GM12878 (cell line): ENCODE measurements around the gene NFS1. TPM values are rescaled to one million over a fixed set of nuclear protein-coding genes. Genes with fewer than 3 reads are reported as not detected.

ENCODE experiments used
- ATAC-seq: fragments of 200-7000 bp; cut with Tn5 transposase; 3 replicates; pipeline ENCODE4 v1.9.1; 2020; ENCODE audit warnings: mild to moderate bottlenecking, moderate library complexity
- BruUV-seq: library from RNA; stranded (reverse); fragments of 400-500 nt; replicated peaks from 2 replicates; lab custom pipeline; 2021; lab: Mats Ljungman, UMichigan
- CTCF ChIA-PET: fragments of 300-600 bp; sonication (Branson Sonifier 250); formaldehyde crosslinking; extraction: SDS; loops from one replicate; lab custom pipeline; 2021; ENCODE audit warnings: inconsistent platforms; lab: Yijun Ruan, JAX
- POLR2A ChIA-PET: fragments of 350-600 bp; formaldehyde crosslinking; extraction: SDS; loops from one replicate; lab custom pipeline; 2021; ENCODE audit warnings: inconsistent platforms; lab: Charles Lee
- RAD21 ChIA-PET: fragments of 300-600 bp; sonication (Branson Sonifier 250); formaldehyde crosslinking; loops from one replicate; lab custom pipeline; 2023; ENCODE audit warnings: antibody characterized with exemption; ENCODE audit not compliant: unreplicated experiment; lab: Charles Lee
- SMC1A ChIA-PET: fragments of 300-600 bp; sonication (Branson Sonifier 250); formaldehyde crosslinking; loops from one replicate; lab custom pipeline; 2023; ENCODE audit not compliant: unreplicated experiment, uncharacterized antibody; lab: Charles Lee
- DNase-seq: peaks from one replicate; pipeline ENCODE4 v3.0.0-alpha.2; 2011; ENCODE audit warnings: low read depth, low spot score
- FAIRE-seq: peaks from 3 replicates; lab custom pipeline; 2011; peaks lifted over from hg19 to GRCh38; lab: Jason Lieb, UNC
- H2AFZ ChIP-seq: 2 replicates; pipeline ENCODE4 v1.6.0; 2011; ENCODE audit warnings: low read depth, low read length, control low read depth; ENCODE audit not compliant: control insufficient read depth
- H3K27ac ChIP-seq: 2 replicates; pipeline ENCODE4 v1.5.1; 2011; ENCODE audit warnings: control low read depth; ENCODE audit not compliant: control insufficient read depth, insufficient read depth
- H3K27me3 ChIP-seq, 2 experiments: replicated peaks in 1 of 2; 2 replicates each; pipeline versions ENCODE4 v1.6.0 to v1.6.1; 2011; ENCODE audit warnings: low read length in 1 of 2; ENCODE audit not compliant: control insufficient read depth in 2 of 2, insufficient read depth in 2 of 2
- H3K36me3 ChIP-seq, 2 experiments: 2 replicates each; pipeline ENCODE4 v1.5.1; 2011; ENCODE audit warnings: low read length in 1 of 2; ENCODE audit not compliant: control insufficient read depth in 2 of 2, insufficient read depth in 2 of 2
- H3K4me1 ChIP-seq: 2 replicates; pipeline ENCODE4 v1.6.1; 2011; ENCODE audit warnings: mild to moderate bottlenecking, low read length, moderate library complexity, mixed read lengths; ENCODE audit not compliant: control insufficient read depth, insufficient read depth
- H3K4me2 ChIP-seq: 2 replicates; pipeline ENCODE4 v1.6.0; 2011; ENCODE audit warnings: control low read depth; ENCODE audit not compliant: control insufficient read depth, insufficient read depth
- H3K4me3 ChIP-seq: fragments of 200-600 bp; sonication (generic); 2 replicates; pipeline ENCODE4 v1.5.1; 2016
- H3K79me2 ChIP-seq: 2 replicates; pipeline ENCODE4 v1.6.0; 2011; ENCODE audit warnings: low read length; ENCODE audit not compliant: control insufficient read depth, insufficient read depth
- H3K9ac ChIP-seq: 2 replicates; pipeline ENCODE4 v1.8.0; 2011; ENCODE audit warnings: low read length, control low read depth, mixed read lengths; ENCODE audit not compliant: control insufficient read depth, insufficient read depth
- H3K9me3 ChIP-seq: replicated peaks from 3 replicates; pipeline ENCODE4 v1.5.1; 2011; ENCODE audit warnings: mild to moderate bottlenecking, low read length; ENCODE audit not compliant: control insufficient read depth, insufficient read depth
- H4K20me1 ChIP-seq: 2 replicates; pipeline ENCODE4 v1.6.0; 2011; ENCODE audit not compliant: control insufficient read depth, insufficient read depth
- BMI1 ChIP-seq: fragments of 450-650 bp; IDR thresholded peaks from 2 replicates; pipeline ENCODE4 v1.6.1; 2016; ENCODE audit warnings: mild to moderate bottlenecking, moderate library complexity, borderline replicate concordance
- IRF4 ChIP-seq: IDR thresholded peaks from 2 replicates; pipeline ENCODE4 v1.6.1; 2011; ENCODE audit warnings: low read depth, low read length
- JUND ChIP-seq: IDR thresholded peaks from 2 replicates; pipeline ENCODE4 v1.6.1; 2012; ENCODE audit warnings: low read depth, mild to moderate bottlenecking, low read length, improper control_type of control experiment, moderate library complexity
- NBN ChIP-seq: fragments of 450-650 bp; IDR thresholded peaks from 2 replicates; pipeline ENCODE4 v1.6.1; 2016
- POLR2A ChIP-seq: IDR thresholded peaks from 2 replicates; pipeline ENCODE4 v1.6.1; 2011; ENCODE audit warnings: low read depth, mild to moderate bottlenecking, low read length
- SREBF1 ChIP-seq: IDR thresholded peaks from 2 replicates; pipeline ENCODE4 v1.6.1; 2012; ENCODE audit warnings: mild to moderate bottlenecking, low read length
- ZNF384 ChIP-seq: IDR thresholded peaks from 2 replicates; pipeline ENCODE4 v1.6.1; 2012; ENCODE audit warnings: low read depth, mild to moderate bottlenecking, low read length, improper control_type of control experiment, borderline replicate concordance
- WGBS: methylation state at CpG from one replicate; pipeline ENCODE4 v1.1.6; 2016; ENCODE audit warnings: low lambda C conversion rate; ENCODE audit not compliant: insufficient replicate concordance, insufficient coverage; ENCODE audit errors: missing lambda C conversion rate; 5-methylcytosine and 5-hydroxymethylcytosine counted together
- in situ Hi-C: fragments of 300-500 bp; cut with MboI; formaldehyde crosslinking; loops from 9 replicates; pipeline ENCODE4 v1.14.3; 2018; ENCODE audit warnings: mixed read lengths
- intact Hi-C: fragments of 100-400 bp; cut with micrococcal nuclease; formaldehyde crosslinking; loops from one replicate; pipeline ENCODE4 v1.14.2; 2022; ENCODE audit not compliant: unreplicated experiment
- polyA plus RNA-seq, 11 experiments: library from polyadenylated mRNA; depleted of rRNA in 4 of 11; unstranded in 6 of 11; stranded (reverse) in 5 of 11; fragments of >200 nt; fragmentation: Nextera tagmentation in 4 of 11; fragmentation: Illumina TruSeq in 1 of 11; extraction: Ambion mirVana in 4 of 11; extraction: Trizol in 1 of 11; gene quantifications; 1 replicate in 1 of 11; 2 replicates in 10 of 11; pipeline versions ENCODE4 v1.2.1 to v1.2.3, GENCODE V29; 2011 to 2016; ENCODE audit warnings: inconsistent platforms in 2 of 11, missing spikeins in 2 of 11, low read depth in 1 of 11
- total RNA-seq, 4 experiments: library from RNA; depleted of rRNA in 3 of 4; stranded (reverse); fragments of >200 nt in 3 of 4; fragmentation: Illumina TruSeq in 1 of 4; extraction: Trizol in 1 of 4; gene quantifications; 2 replicates each; pipeline versions ENCODE4 v1.2.1 to v1.2.3, GENCODE V29; 2013 to 2021

NFS1 gene
- total and polyA plus RNA-seq, 10 of the 15 experiments (the other 5 are each of a cell fraction or from before 2014, with no cell fraction given): 9.2 to 74.1 (median 38.6) TPM

- ChIA-PET POLR2A (interaction anchor here (0.8 to 1.8 kb wide), 2 partner anchors 10 to 102 kb away, joined by 3 to 6 read pairs; no protein-coding TSS in a partner anchor), SMC1A (interaction anchor here (1.7 kb wide), 1 partner anchor 9 kb away, joined by 3 read pairs; no protein-coding TSS in a partner anchor)
Observed at GRCh38 chr20:35721621-35722020, 22.5 kb upstream of the NFS1 start.

GRCh38 chr20:35721219-35721618 is 22.1 kb upstream of the NFS1 start:
- BruUV-seq: TSS peak; percentile 15
- ChIA-PET RAD21 (no interaction called here), CTCF (interaction anchor here (0.5 kb wide), 1 partner anchor 195 kb away, joined by 5 read pairs; no protein-coding TSS in a partner anchor), SMC1A (interaction anchor here (1.7 to 1.9 kb wide), 2 partner anchors 9 to 22 kb away, joined by 3 to 5 read pairs; no protein-coding TSS in a partner anchor), POLR2A (interaction anchor here (1.8 kb wide), 1 partner anchor 102 kb away, joined by 6 read pairs; no protein-coding TSS in a partner anchor)
- ATAC-seq: no peak
- FAIRE-seq: no peak
- Histone ChIP-seq H3K4me1 (no peaks in the 10 kb centered on the region; the same call in 1 of the 2 replicates), H3K9me3 (no peaks in the 10 kb centered on the region), H2AFZ (no peak overlapping the region), H4K20me1 (peaks cover 11% of the 10 kb centered on the region), H3K4me2 (no peak overlapping the region), H3K36me3 (peaks cover 29 to 52% of the 10 kb centered on the region in 2 experiments), H3K4me3 (no peak overlapping the region)
- WGBS: 100% methylated on average over 3 of the region's 3 CpGs
- TF ChIP-seq IRF4 (no peak), SREBF1 (no peak), JUND (no peak)
- TF ChIP-seq, all 136 proteins: peak for 0
- no peak overlapping the region for H3K9ac ChIP-seq
- intact Hi-C loops (no loop called here), in situ Hi-C loops (no loop called here)
- no peaks in the 10 kb centered on the region for H3K27me3 ChIP-seq
- DNase-seq: no peak
- peaks cover 40% of the 10 kb centered on the region for H3K79me2 ChIP-seq
- H3K27ac ChIP-seq: no peak overlapping the region

More at GRCh38 chr20:35721621-35722020, 22.5 kb upstream of the NFS1 start:
- Histone ChIP-seq H2AFZ (no peak overlapping the region), H3K27ac (no peak overlapping the region), H3K4me1 (no peaks in the 10 kb centered on the region; the same call in 1 of the 2 replicates), H3K9ac (no peak overlapping the region), H3K4me2 (no peak overlapping the region), H3K36me3 (peaks cover 27 to 51% of the 10 kb centered on the region in 2 experiments), H3K79me2 (peaks cover 38% of the 10 kb centered on the region), H3K27me3 (no peaks in the 10 kb centered on the region), H4K20me1 (peaks cover 12% of the 10 kb centered on the region), H3K4me3 (no peak overlapping the region), H3K9me3 (no peaks in the 10 kb centered on the region)
- ATAC-seq (no peak), FAIRE-seq (no peak), DNase-seq (no peak)
- intact Hi-C loops: no loop called here
- TF ChIP-seq NBN (no peak), BMI1 (no peak), POLR2A (peak; percentile 22; the same call in 1 of the 2 replicates), ZNF384 (no peak)
- BruUV-seq: no TSS peak
- WGBS: 98% methylated on average over 3 of the region's 3 CpGs
- ChIA-PET CTCF (interaction anchor here (0.5 kb wide), 1 partner anchor 195 kb away, joined by 5 read pairs; no protein-coding TSS in a partner anchor), RAD21 (interaction anchor here (0.7 kb wide), 2 partner anchors 47 to 434 kb away, joined by 3 to 5 read pairs; no protein-coding TSS in a partner anchor)
- in situ Hi-C loops: no loop called here
